IMR-90 (cell line): Measurements from ENCODE around the gene HNRNPH2. TPM values are rescaled to one million over a fixed set of nuclear protein-coding genes. Genes with fewer than 3 reads are reported as not detected.

Source experiments
- ATAC-seq: fragments of 200-7000 bp; cut with Tn5 transposase; 2 replicates; pipeline ENCODE4 v1.9.1; 2020; ENCODE audit warnings: low read depth, mild to moderate bottlenecking, moderate library complexity
- BruUV-seq: library from RNA; stranded (reverse); fragments of 400-500 nt; replicated peaks from 2 replicates; lab custom pipeline; 2021; lab: Mats Ljungman, UMichigan
- CTCF ChIA-PET: fragments of 300-600 bp; formaldehyde crosslinking; extraction: SDS; loops from one replicate; lab custom pipeline; 2021; ENCODE audit warnings: antibody characterized with exemption; lab: Yijun Ruan, JAX
- POLR2A ChIA-PET: fragments of 300-600 bp; sonication (Branson Sonifier 250); formaldehyde crosslinking; loops from one replicate; lab custom pipeline; 2022; ENCODE audit warnings: antibody characterized with exemption; ENCODE audit not compliant: unreplicated experiment; lab: Charles Lee
- DNase-seq: peaks from one replicate; pipeline ENCODE4 v3.0.0; 2013
- H2AFZ ChIP-seq: replicated peaks from 2 replicates; pipeline ENCODE3; 2013; ENCODE audit warnings: low read length, mild to moderate bottlenecking; ENCODE audit not compliant: poor library complexity
- H2AK5ac ChIP-seq: 2 replicates; pipeline ENCODE4 v1.6.1; 2013; ENCODE audit warnings: low read depth, low read length, inconsistent platforms
- H2AK9ac ChIP-seq: replicated peaks from 2 replicates; pipeline ENCODE3; 2013; ENCODE audit warnings: mild to moderate bottlenecking, low read depth, low read length, moderate library complexity; ENCODE audit not compliant: poor library complexity
- H2BK120ac ChIP-seq: 2 replicates; pipeline ENCODE4 v1.6.1; 2013; ENCODE audit warnings: low read depth, low read length, inconsistent platforms
- H2BK15ac ChIP-seq: 3 replicates; pipeline ENCODE4 v1.6.1; 2013; ENCODE audit warnings: low read depth, low read length, inconsistent platforms
- H2BK20ac ChIP-seq: 2 replicates; pipeline ENCODE4 v1.6.1; 2013; ENCODE audit warnings: low read depth, mild to moderate bottlenecking, inconsistent platforms, low read length, moderate library complexity
- H2BK5ac ChIP-seq: 2 replicates; pipeline ENCODE4 v1.6.1; 2013; ENCODE audit warnings: mild to moderate bottlenecking, low read depth, low read length, inconsistent platforms; ENCODE audit not compliant: poor library complexity, severe bottlenecking
- H3K14ac ChIP-seq: replicated peaks from 2 replicates; pipeline ENCODE4 v1.6.1; 2013; ENCODE audit warnings: low read depth, low read length, inconsistent platforms
- H3K18ac ChIP-seq: 2 replicates; pipeline ENCODE4 v1.6.1; 2013; ENCODE audit warnings: low read depth, low read length, control low read depth
- H3K23ac ChIP-seq: 2 replicates; pipeline ENCODE4 v1.6.1; 2013; ENCODE audit warnings: low read depth, low read length, inconsistent platforms
- H3K27ac ChIP-seq: 2 replicates; pipeline ENCODE4 v1.5.1; 2013; ENCODE audit warnings: mild to moderate bottlenecking, control low read depth, low read length; ENCODE audit not compliant: insufficient read depth
- H3K27me3 ChIP-seq: 2 replicates; pipeline ENCODE4 v1.6.1; 2013; ENCODE audit warnings: low read length; ENCODE audit not compliant: control insufficient read depth, insufficient read depth
- H3K36me3 ChIP-seq: 2 replicates; pipeline ENCODE4 v1.6.1; 2013; ENCODE audit warnings: low read length, mixed read lengths; ENCODE audit not compliant: control insufficient read depth, insufficient read depth
- H3K4ac ChIP-seq: 2 replicates; pipeline ENCODE4 v1.6.1; 2013; ENCODE audit warnings: low read depth, low read length, inconsistent platforms
- H3K4me1 ChIP-seq: 2 replicates; pipeline ENCODE4 v1.6.1; 2013; ENCODE audit warnings: low read length, mixed read lengths; ENCODE audit not compliant: control insufficient read depth, insufficient read depth
- H3K4me2 ChIP-seq: 2 replicates; pipeline ENCODE4 v1.6.1; 2013; ENCODE audit warnings: low read depth, mild to moderate bottlenecking, control low read depth, low read length, moderate library complexity
- H3K4me3 ChIP-seq: 2 replicates; pipeline ENCODE4 v1.5.1; 2013; ENCODE audit warnings: low read depth, mild to moderate bottlenecking, control low read depth, low read length, moderate library complexity; ENCODE audit not compliant: insufficient read depth
- H3K56ac ChIP-seq: 2 replicates; pipeline ENCODE4 v1.6.1; 2013; ENCODE audit warnings: low read length, inconsistent platforms; ENCODE audit not compliant: insufficient read depth; ENCODE audit errors: extremely low read depth
- H3K79me1 ChIP-seq, 2 experiments: 2 replicates each; pipeline ENCODE4 v1.6.1; 2013; ENCODE audit warnings: low read length in 2 of 2, inconsistent platforms in 1 of 2, low read depth in 1 of 2
- H3K9ac ChIP-seq: 2 replicates; pipeline ENCODE4 v1.6.1; 2013; ENCODE audit warnings: low read depth, low read length, control low read depth
- H3K9me1 ChIP-seq: 2 replicates; pipeline ENCODE4 v1.6.1; 2013; ENCODE audit warnings: low read length, inconsistent platforms; ENCODE audit not compliant: insufficient read depth
- H3K9me3 ChIP-seq: 2 replicates; pipeline ENCODE4 v1.6.1; 2013; ENCODE audit warnings: low read length; ENCODE audit not compliant: control insufficient read depth, insufficient read depth
- H4K20me1 ChIP-seq: 2 replicates; pipeline ENCODE4 v1.6.1; 2013; ENCODE audit warnings: low read length, inconsistent platforms; ENCODE audit not compliant: insufficient read depth
- H4K5ac ChIP-seq: 2 replicates; pipeline ENCODE4 v1.6.1; 2013; ENCODE audit warnings: mild to moderate bottlenecking, low read depth, low read length, control low read depth
- H4K8ac ChIP-seq, 2 experiments: 2 replicates each; pipeline ENCODE4 v1.6.1; 2013; ENCODE audit warnings: low read depth in 2 of 2, low read length in 2 of 2, control low read depth in 1 of 2, inconsistent platforms in 1 of 2
- H4K91ac ChIP-seq: 2 replicates; pipeline ENCODE4 v1.6.1; 2013; ENCODE audit warnings: low read depth, low read length, inconsistent platforms; ENCODE audit not compliant: insufficient read depth
- RFX5 ChIP-seq: IDR thresholded peaks from 2 replicates; pipeline ENCODE4 v1.8.0; 2012; ENCODE audit warnings: low read depth, mild to moderate bottlenecking, low read length, moderate library complexity
- WGBS, 2 experiments: methylation state at CpG; one replicate each; pipeline versions ENCODE4 v1.1.5 to v1.1.7; 2013; ENCODE audit warnings: missing lambda C conversion rate in 2 of 2; ENCODE audit not compliant: insufficient read length in 1 of 2; ENCODE audit errors: extremely low coverage in 2 of 2; 5-methylcytosine and 5-hydroxymethylcytosine counted together
- dilution Hi-C: fragments of 300-500 bp; cut with HindIII; formaldehyde crosslinking; loops from one replicate; pipeline ENCODE4 v1.14.3; 2018; ENCODE audit warnings: low sequenced_read_pairs; ENCODE audit not compliant: unreplicated experiment
- in situ Hi-C: fragments of 300-500 bp; cut with MboI; formaldehyde crosslinking; loops from 3 replicates; pipeline ENCODE4 v1.14.3; 2019; ENCODE audit warnings: low sequenced_read_pairs, inconsistent platforms, mixed read lengths
- intact Hi-C: fragments of 100-400 bp; cut with micrococcal nuclease; formaldehyde crosslinking; loops from 2 replicates; pipeline ENCODE4 v1.10.0; 2022
- polyA plus RNA-seq, 3 experiments: library from polyadenylated mRNA; depleted of rRNA; stranded (reverse); fragments of >200 nt; gene quantifications; 2 replicates each; pipeline ENCODE4 v1.2.3, GENCODE V29; 2012; ENCODE audit warnings: low replicate concordance in 1 of 3
- total RNA-seq: library from RNA; depleted of rRNA; stranded (reverse); fragments of >200 nt; gene quantifications from 2 replicates; pipeline ENCODE4 v1.2.3, GENCODE V29; 2012

The HNRNPH2 gene
- total and polyA plus RNA-seq, 2 of the 4 experiments (the other 2 are of a cell fraction) = 42.8 to 54.3 TPM

DNA sequence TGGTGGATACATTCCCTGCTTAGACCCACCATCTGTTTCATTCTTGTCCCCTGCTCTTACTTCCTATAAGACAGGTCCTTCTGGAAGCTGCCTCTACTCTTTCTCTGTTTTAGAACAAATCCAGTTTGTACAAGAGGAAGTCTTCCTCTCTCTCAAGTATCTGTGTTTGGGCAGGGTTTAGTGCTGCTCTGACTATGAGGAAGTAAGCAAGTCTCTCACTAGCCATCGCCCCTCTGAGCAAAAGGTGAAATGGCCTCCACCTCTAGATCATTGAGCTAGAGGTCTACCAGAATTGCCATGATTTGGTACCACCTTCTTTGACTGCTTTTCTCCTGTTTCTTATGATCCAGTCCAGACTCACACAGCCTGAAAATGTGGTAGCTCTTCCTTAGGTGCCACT is 30.5 kb upstream of the HNRNPH2 start:
- H2BK20ac ChIP-seq = no peak overlapping the region
- no peak overlapping the region for H3K56ac ChIP-seq
- no peak for TF ChIP-seq RFX5
- no peak overlapping the region for H2BK5ac ChIP-seq
- ATAC-seq (no peak), DNase-seq (no peak)
- no peak overlapping the region for H3K4me3 ChIP-seq
- no peak overlapping the region for H3K23ac ChIP-seq
- H3K9ac ChIP-seq = no peak overlapping the region
- H2AK9ac ChIP-seq = no peak overlapping the region
- no peaks in the 10 kb centered on the region for H3K9me3 ChIP-seq
- in situ Hi-C loops = no loop called here
- no peak overlapping the region for H3K14ac ChIP-seq
- H3K4me1 ChIP-seq = no peaks in the 10 kb centered on the region
- no peak overlapping the region for H3K27ac ChIP-seq
- no peak overlapping the region for H2AK5ac ChIP-seq
- WGBS, 2 experiments = no CpG with 5 or more reads among the region's 1 CpG
- H2BK15ac ChIP-seq = no peak overlapping the region
- no peak overlapping the region for H3K18ac ChIP-seq
- CTCF ChIA-PET = no interaction called here
- H3K4ac ChIP-seq = no peak overlapping the region
- no peak overlapping the region for H4K91ac ChIP-seq
- H2AFZ ChIP-seq = no peak overlapping the region
- intact Hi-C loops = no loop called here
- no peaks in the 10 kb centered on the region for H3K36me3 ChIP-seq
- dilution Hi-C loops = no loop called here
- POLR2A ChIA-PET = no interaction called here
- no TSS peak for BruUV-seq
- no peak overlapping the region for H4K8ac ChIP-seq
- H4K5ac ChIP-seq = no peak overlapping the region
- H3K9me1 ChIP-seq = no peaks in the 10 kb centered on the region
- H3K79me1 ChIP-seq = no peaks in the 10 kb centered on the region
- H4K20me1 ChIP-seq = no peaks in the 10 kb centered on the region
- no peak overlapping the region for H3K4me2 ChIP-seq
- H3K27me3 ChIP-seq = peaks cover 3% of the 10 kb centered on the region
- no peak overlapping the region for H2BK120ac ChIP-seq
